GM12878 (cell line): ENCODE measurements around the gene XIRP1.

ENCODE experiments used
- CREB1 ChIP-seq: IDR thresholded peaks from 2 replicates; pipeline ENCODE4 v1.6.1; 2012; ENCODE audit warnings: low read depth, mild to moderate bottlenecking, inconsistent platforms
- ETV6 ChIP-seq, 2 experiments: fragments of 450-650 bp in 1 of 2; IDR thresholded peaks in 1 of 2; conservative IDR thresholded peaks in 1 of 2; 2 replicates each; pipeline ENCODE4 v1.6.1; 2014; ENCODE audit warnings: antibody characterized with exemption in 1 of 2, borderline replicate concordance in 1 of 2, low read depth in 1 of 2, mild to moderate bottlenecking in 1 of 2, moderate library complexity in 1 of 2
- HDAC6 ChIP-seq: fragments of 200-600 bp; sonication (generic); IDR thresholded peaks from one replicate; pipeline ENCODE4 v1.8.0; 2017; ENCODE audit warnings: antibody characterized with exemption; ENCODE audit not compliant: unreplicated experiment
- JUND ChIP-seq: IDR thresholded peaks from 2 replicates; pipeline ENCODE4 v1.6.1; 2012; ENCODE audit warnings: low read depth, mild to moderate bottlenecking, low read length, improper control_type of control experiment, moderate library complexity
- ZZZ3 ChIP-seq: IDR thresholded peaks from 2 replicates; pipeline ENCODE4 v1.6.1; 2011; ENCODE audit warnings: low read depth; ENCODE audit not compliant: control insufficient read depth, insufficient read length
- TF ChIP-seq, protein P1 (sequence below): IDR thresholded peaks from 2 replicates; pipeline ENCODE4 v1.6.1; 2012; ENCODE audit warnings: mild to moderate bottlenecking, low read depth, low read length
- TF ChIP-seq, protein P2 (sequence below), 3 experiments: IDR thresholded peaks in 2 of 3; conservative IDR thresholded peaks in 1 of 3; 2 replicates each; pipeline ENCODE4 v1.5.1; 2011; ENCODE audit warnings: low read depth in 3 of 3, low read length in 3 of 3, mild to moderate bottlenecking in 3 of 3, control low read depth in 2 of 3, moderate library complexity in 2 of 3, inconsistent platforms in 1 of 3, mixed read lengths in 1 of 3; ENCODE audit not compliant: control insufficient read depth in 2 of 3, insufficient read depth in 1 of 3; ENCODE audit errors: extremely low read depth in 1 of 3
- TF ChIP-seq, protein P3 (sequence below): IDR thresholded peaks from 2 replicates; pipeline ENCODE4 v1.6.1; 2011; ENCODE audit warnings: low read depth, low read length, improper control_type of control experiment, borderline replicate concordance
- TF ChIP-seq, protein P4 (sequence below): fragments of 150-350 bp; IDR thresholded peaks from 2 replicates; pipeline ENCODE4 v1.6.1; 2014; ENCODE audit warnings: mild to moderate bottlenecking, low read depth, low read length
- TF ChIP-seq, protein P5 (sequence below): fragments of 450-650 bp; conservative IDR thresholded peaks from 2 replicates; pipeline ENCODE4 v1.6.1; 2017; ENCODE audit warnings: mild to moderate bottlenecking, moderate library complexity

DNA sequence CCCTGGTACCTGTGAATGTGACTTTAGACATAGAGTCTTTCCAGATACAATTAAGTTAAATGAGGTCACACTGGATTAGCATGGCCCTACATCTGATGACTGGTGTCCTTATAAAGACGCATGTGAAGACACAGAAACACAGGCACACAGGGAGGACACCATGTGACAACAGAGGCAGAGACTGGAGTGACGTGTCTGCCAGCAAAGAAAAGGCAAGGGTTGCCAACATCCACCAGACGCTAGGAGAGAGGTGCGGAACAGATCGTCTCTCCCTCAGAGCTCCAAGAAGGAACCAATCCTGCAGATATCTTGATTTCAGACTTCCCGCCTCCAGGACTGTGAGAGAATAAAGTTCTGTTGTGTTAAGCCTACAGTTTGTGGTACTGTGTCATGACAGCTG, 44.6 kb upstream of the XIRP1 start:
- TF ChIP-seq ZZZ3 (no peak), JUND (no peak), HDAC6 (no peak), ETV6 (conservative IDR thresholded peaks at IDR 0.05 in 1 of 2, IDR thresholded peaks at IDR 0.05 in 1 of 2; ENCODE audit: borderline replicate concordance in 1 of 2, low read depth in 1 of 2) (no peak), CREB1 (no peak)
- TF ChIP-seq, protein P1, sequence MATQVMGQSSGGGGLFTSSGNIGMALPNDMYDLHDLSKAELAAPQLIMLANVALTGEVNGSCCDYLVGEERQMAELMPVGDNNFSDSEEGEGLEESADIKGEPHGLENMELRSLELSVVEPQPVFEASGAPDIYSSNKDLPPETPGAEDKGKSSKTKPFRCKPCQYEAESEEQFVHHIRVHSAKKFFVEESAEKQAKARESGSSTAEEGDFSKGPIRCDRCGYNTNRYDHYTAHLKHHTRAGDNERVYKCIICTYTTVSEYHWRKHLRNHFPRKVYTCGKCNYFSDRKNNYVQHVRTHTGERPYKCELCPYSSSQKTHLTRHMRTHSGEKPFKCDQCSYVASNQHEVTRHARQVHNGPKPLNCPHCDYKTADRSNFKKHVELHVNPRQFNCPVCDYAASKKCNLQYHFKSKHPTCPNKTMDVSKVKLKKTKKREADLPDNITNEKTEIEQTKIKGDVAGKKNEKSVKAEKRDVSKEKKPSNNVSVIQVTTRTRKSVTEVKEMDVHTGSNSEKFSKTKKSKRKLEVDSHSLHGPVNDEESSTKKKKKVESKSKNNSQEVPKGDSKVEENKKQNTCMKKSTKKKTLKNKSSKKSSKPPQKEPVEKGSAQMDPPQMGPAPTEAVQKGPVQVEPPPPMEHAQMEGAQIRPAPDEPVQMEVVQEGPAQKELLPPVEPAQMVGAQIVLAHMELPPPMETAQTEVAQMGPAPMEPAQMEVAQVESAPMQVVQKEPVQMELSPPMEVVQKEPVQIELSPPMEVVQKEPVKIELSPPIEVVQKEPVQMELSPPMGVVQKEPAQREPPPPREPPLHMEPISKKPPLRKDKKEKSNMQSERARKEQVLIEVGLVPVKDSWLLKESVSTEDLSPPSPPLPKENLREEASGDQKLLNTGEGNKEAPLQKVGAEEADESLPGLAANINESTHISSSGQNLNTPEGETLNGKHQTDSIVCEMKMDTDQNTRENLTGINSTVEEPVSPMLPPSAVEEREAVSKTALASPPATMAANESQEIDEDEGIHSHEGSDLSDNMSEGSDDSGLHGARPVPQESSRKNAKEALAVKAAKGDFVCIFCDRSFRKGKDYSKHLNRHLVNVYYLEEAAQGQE = no peak
- TF ChIP-seq, protein P2, sequence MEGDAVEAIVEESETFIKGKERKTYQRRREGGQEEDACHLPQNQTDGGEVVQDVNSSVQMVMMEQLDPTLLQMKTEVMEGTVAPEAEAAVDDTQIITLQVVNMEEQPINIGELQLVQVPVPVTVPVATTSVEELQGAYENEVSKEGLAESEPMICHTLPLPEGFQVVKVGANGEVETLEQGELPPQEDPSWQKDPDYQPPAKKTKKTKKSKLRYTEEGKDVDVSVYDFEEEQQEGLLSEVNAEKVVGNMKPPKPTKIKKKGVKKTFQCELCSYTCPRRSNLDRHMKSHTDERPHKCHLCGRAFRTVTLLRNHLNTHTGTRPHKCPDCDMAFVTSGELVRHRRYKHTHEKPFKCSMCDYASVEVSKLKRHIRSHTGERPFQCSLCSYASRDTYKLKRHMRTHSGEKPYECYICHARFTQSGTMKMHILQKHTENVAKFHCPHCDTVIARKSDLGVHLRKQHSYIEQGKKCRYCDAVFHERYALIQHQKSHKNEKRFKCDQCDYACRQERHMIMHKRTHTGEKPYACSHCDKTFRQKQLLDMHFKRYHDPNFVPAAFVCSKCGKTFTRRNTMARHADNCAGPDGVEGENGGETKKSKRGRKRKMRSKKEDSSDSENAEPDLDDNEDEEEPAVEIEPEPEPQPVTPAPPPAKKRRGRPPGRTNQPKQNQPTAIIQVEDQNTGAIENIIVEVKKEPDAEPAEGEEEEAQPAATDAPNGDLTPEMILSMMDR (IDR thresholded peaks at IDR 0.05 in 2 of 3, conservative IDR thresholded peaks at IDR 0.05 in 1 of 3; ENCODE audit: control insufficient read depth in 2 of 3, extremely low read depth in 1 of 3, insufficient read depth in 1 of 3, low read depth in 3 of 3, low read length in 3 of 3) = no peak
- TF ChIP-seq, protein P3, sequence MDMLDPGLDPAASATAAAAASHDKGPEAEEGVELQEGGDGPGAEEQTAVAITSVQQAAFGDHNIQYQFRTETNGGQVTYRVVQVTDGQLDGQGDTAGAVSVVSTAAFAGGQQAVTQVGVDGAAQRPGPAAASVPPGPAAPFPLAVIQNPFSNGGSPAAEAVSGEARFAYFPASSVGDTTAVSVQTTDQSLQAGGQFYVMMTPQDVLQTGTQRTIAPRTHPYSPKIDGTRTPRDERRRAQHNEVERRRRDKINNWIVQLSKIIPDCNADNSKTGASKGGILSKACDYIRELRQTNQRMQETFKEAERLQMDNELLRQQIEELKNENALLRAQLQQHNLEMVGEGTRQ = no peak
- TF ChIP-seq, protein P4, sequence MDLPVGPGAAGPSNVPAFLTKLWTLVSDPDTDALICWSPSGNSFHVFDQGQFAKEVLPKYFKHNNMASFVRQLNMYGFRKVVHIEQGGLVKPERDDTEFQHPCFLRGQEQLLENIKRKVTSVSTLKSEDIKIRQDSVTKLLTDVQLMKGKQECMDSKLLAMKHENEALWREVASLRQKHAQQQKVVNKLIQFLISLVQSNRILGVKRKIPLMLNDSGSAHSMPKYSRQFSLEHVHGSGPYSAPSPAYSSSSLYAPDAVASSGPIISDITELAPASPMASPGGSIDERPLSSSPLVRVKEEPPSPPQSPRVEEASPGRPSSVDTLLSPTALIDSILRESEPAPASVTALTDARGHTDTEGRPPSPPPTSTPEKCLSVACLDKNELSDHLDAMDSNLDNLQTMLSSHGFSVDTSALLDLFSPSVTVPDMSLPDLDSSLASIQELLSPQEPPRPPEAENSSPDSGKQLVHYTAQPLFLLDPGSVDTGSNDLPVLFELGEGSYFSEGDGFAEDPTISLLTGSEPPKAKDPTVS = no peak
- TF ChIP-seq, protein P5, sequence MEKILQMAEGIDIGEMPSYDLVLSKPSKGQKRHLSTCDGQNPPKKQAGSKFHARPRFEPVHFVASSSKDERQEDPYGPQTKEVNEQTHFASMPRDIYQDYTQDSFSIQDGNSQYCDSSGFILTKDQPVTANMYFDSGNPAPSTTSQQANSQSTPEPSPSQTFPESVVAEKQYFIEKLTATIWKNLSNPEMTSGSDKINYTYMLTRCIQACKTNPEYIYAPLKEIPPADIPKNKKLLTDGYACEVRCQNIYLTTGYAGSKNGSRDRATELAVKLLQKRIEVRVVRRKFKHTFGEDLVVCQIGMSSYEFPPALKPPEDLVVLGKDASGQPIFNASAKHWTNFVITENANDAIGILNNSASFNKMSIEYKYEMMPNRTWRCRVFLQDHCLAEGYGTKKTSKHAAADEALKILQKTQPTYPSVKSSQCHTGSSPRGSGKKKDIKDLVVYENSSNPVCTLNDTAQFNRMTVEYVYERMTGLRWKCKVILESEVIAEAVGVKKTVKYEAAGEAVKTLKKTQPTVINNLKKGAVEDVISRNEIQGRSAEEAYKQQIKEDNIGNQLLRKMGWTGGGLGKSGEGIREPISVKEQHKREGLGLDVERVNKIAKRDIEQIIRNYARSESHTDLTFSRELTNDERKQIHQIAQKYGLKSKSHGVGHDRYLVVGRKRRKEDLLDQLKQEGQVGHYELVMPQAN = no peak
